HG03025 (cell line): ENCODE results near the gene OXGR1.

ENCODE experiments used
- ATAC-seq: cut with Tn5 transposase; IDR thresholded peaks from one replicate; pipeline ENCODE4 v1.9.1; 2021; ENCODE audit warnings: mild to moderate bottlenecking, moderate library complexity; ENCODE audit not compliant: unreplicated experiment, low FRiP score

Gene OXGR1

GRCh38 chr13:96966415-96967102, 27.7 kb downstream of the OXGR1 start:
- no peak for ATAC-seq

DNA sequence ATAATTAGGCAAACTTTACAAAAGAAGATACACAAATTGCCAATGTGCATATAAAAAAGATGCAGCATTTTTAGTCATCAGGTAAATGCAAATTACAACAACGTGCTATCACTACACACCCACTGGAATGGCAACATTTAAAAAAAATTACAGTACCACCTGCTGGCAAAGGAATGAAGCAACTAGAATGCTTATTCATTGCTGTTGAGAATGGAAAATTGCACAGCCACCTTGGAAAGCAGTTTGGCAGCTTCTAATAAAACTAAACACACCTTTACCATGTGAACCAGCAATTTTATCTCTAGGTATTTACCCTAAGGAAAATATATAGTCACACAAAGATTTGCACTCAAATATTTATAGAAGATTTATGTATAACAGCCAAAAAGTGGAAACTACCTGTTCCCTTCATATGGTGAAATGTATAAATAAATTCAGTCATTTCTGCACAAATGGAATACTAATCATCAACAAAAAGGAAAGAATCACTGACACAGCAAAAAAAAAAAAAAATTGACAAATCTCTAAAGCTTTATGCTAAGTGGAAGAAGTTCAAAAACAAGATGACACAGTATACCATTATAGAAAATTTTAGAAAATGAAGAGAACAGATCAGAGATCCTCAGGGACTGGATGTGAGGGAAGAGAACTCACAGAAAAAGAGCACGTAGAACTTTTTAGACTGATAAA, 30.3 kb downstream of the OXGR1 start:
- no peak for ATAC-seq

GRCh38 chr13:96960379-96960778, 33.9 kb downstream of the OXGR1 start:
- ATAC-seq: no peak

- no peak for ATAC-seq
These were observed 35.9 kb downstream of the OXGR1 start for GRCh38 chr13:96958286-96958891.

GRCh38 chr13:96952595-96952994, 41.7 kb downstream of the OXGR1 start:
- ATAC-seq: no peak

DNA sequence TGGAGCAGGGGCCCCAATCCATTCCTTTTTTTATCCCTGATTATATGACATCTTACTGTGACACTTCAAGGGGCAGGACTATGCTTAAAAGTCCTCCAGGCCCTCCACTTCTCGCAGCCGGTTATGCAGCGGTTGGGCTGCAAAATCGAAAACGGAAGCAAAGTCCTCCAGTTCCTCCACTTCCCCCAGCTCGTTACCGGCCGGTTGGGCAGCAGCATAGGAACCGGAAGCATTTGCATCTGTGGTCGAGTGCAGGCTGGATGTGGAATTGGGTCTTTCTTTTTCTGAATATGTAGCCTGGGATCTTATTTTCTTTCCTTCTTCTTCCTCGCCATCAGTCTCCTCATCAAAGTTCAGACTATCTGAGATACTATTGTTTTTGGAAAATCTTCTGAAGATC, 46.1 kb downstream of the OXGR1 start:
- ATAC-seq: no peak

DNA sequence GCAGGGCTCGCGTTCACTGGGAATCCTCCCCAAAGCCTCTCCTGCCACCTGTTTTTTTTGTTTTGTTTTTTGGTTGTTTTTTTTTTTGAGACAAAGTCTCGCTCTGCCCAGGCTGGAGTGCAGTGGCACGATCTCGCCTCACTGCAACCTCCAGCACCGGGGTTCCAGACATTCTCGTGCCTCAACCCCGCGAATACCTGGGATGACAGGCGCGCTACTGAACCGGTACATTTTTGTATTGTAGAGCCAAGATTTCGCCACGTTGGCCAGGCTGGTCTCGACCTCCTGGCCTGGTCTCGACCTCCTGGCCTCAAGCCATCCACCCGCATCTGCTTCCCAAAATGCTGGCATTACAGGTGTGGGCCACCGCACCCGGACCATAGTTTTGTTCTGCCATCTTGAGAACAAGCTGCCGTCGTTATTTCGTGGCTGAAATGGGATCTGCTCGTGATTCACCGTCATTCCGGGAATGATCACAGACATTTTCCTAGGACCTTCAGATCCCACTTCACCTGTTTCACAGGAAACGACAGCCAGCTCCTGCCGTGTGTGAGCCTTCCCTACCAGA, 46.8 kb downstream of the OXGR1 start:
- ATAC-seq: no peak

DNA sequence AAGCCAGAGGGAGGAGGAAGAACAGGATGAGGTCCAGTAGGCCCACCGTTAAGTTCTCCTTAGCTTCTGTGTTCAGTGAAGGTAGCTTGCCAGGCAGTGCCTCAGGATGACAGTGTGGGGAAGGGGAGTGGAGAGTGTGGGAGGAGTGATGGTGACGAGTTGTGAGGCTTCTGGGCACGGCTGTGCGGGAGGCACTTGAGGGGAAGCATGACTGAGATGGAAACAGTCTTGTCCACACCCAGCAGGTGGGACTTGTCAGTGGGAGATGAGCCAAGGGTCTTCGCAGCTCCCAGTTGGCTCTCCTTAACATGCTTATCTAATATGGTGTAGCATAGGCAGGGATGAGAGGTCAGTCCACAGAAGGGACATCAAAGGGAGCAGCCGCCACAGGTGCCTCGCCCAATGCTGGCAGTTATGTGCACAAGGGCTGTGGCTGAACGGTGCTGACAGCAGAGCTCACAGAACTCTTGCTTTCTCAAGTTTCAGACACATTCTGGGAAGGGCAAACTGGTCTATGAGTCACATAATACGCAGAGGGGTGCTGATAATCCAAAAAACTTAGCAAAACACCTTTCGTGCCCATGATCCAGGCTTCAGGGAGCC, 47.5 kb downstream of the OXGR1 start:
- no peak for ATAC-seq

DNA sequence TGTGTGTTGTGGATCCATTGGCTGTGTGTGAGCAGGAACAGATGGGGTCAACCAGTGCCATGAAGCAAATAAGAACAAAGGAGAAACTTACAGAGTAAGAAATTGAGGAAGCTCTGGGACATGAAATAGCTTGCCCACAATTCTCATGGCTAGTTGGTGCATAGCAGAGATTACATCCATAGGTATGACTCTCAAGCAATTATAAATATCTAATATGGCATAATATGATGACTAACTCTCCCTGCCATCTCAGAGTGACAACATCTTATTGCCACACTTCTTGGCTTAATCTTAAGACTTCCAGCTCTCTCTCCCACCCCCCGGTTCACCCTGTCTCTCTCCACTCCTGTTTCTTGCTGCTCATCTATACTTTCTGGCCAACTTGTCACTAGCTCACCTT, 53.3 kb downstream of the OXGR1 start:
- ATAC-seq: no peak

GRCh38 chr13:96935901-96936300, 58.4 kb downstream of the OXGR1 start:
- no peak for ATAC-seq
